Transverse colon (tissue), 4 donors: ENCODE results near the gene NLGN3.

Experiments
- CTCF ChIP-seq, 5 experiments: fragments of 200-600 bp in 3 of 5; fragments of 450-650 bp in 2 of 5; sonication (generic) in 3 of 5; IDR thresholded peaks; 1 replicate in 2 of 5; 2 replicates in 3 of 5; pipeline ENCODE4 v1.5.1; 2016 to 2017; ENCODE audit warnings: antibody characterized with exemption in 5 of 5, inconsistent platforms in 3 of 5, mild to moderate bottlenecking in 2 of 5, moderate library complexity in 1 of 5
- EP300 ChIP-seq: sonication (generic); formaldehyde crosslinking; IDR thresholded peaks from one replicate; pipeline ENCODE4 v1.6.1; 2017; ENCODE audit warnings: antibody characterized with exemption, low read depth
- POLR2A ChIP-seq: fragments of 450-650 bp; IDR thresholded peaks from one replicate; pipeline ENCODE4 v1.6.1; 2016; ENCODE audit warnings: antibody characterized with exemption, mild to moderate bottlenecking, moderate library complexity
- POLR2AphosphoS5 ChIP-seq, 3 donors: sonication (generic); formaldehyde crosslinking; IDR thresholded peaks; one replicate each; pipeline ENCODE4 v1.6.1; 2016; ENCODE audit warnings: antibody characterized with exemption in 3 of 3

GRCh38 chrX:71128166-71128833 lies 16.3 kb upstream of the NLGN3 start:
- no peak for TF ChIP-seq CTCF (IDR thresholded peaks at IDR 0.05)
- TF ChIP-seq POLR2A: no peak
- no peak for TF ChIP-seq EP300
- no peak for TF ChIP-seq POLR2AphosphoS5 (IDR thresholded peaks at IDR 0.05)
